Measurements from ENCODE around the gene IFITM1. TPM values are rescaled to one million over a fixed set of nuclear protein-coding genes. Genes with fewer than 3 reads are reported as not detected.
A peak's percentile ranks its signal among the peaks of the same experiment; 100 is the strongest.

The IFITM1 gene
- total and polyA plus RNA-seq, 2 of the 4 experiments (the other 2 are of a cell fraction), result 24.2 to 68.9 TPM

DNA sequence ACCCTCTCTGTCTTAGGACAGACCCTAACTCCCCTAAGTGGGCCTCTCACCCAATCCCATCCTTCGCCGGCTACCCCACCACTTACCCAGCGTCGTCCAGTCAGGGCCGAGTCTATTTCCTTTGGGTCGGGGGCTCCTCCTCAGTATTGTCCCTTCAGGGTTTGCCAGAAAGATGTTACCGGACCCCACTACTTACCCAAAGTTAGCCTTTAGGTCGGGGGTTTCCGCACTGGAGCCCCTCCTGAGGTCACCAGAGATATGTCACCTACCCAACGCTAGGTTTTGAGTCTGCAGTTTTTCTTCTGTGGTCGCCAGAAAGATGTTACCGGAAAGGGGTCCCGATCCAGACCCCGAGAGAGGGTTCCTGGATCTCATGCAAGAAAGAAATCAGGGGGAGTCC is 37.6 kb downstream of the IFITM1 start:
- intact Hi-C loops (cut with micrococcal nuclease), result no loop called here
- no peak overlapping the region for H3K4me2 ChIP-seq (ENCODE audit: low read depth, low read length)

More for the DNA sequence above, 37.6 kb downstream of the IFITM1 start:
- no peak overlapping the region for H4K91ac ChIP-seq (ENCODE audit: insufficient read depth, low read depth, low read length)
- H3K9me3 ChIP-seq (ENCODE audit: control insufficient read depth, insufficient read depth, low read length), result no peaks in the 10 kb centered on the region
- POLR2A ChIA-PET (ENCODE audit: unreplicated experiment), result no interaction called here
- ATAC-seq (ENCODE audit: low read depth) (no peak), DNase-seq (no peak)
- CTCF ChIA-PET, result no interaction called here
- peak overlapping the region; percentile 20; the same call in 1 of the 2 replicates for H2AK5ac ChIP-seq (ENCODE audit: low read depth, low read length)
- H2AK9ac ChIP-seq (replicated peaks; ENCODE audit: low read depth, low read length, poor library complexity), result no peak overlapping the region
- H3K56ac ChIP-seq (ENCODE audit: extremely low read depth, insufficient read depth, low read length), result no peak overlapping the region
- no peaks in the 10 kb centered on the region; the same call in 1 of the 2 replicates for H3K27me3 ChIP-seq (ENCODE audit: control insufficient read depth, insufficient read depth, low read length)
- H3K23ac ChIP-seq (ENCODE audit: low read depth, low read length), result no peak overlapping the region
- H2BK120ac ChIP-seq (ENCODE audit: low read depth, low read length), result no peak overlapping the region
- H4K5ac ChIP-seq (ENCODE audit: low read depth, low read length), result no peak overlapping the region
- dilution Hi-C loops (cut with HindIII; ENCODE audit: low sequenced_read_pairs, unreplicated experiment), result no loop called here
- H3K14ac ChIP-seq (replicated peaks; ENCODE audit: low read depth, low read length), result no peak overlapping the region
- H2BK15ac ChIP-seq (ENCODE audit: low read depth, low read length), result no peak overlapping the region
- H3K9me1 ChIP-seq (ENCODE audit: insufficient read depth, low read length), result peaks cover 12% of the 10 kb centered on the region
- H3K79me1 ChIP-seq (ENCODE audit: low read depth in 1 of 2, low read length in 2 of 2), result peaks cover 0 to 10% of the 10 kb centered on the region in 2 experiments; a peak in 1 of 4 replicates
- in situ Hi-C loops (cut with MboI; ENCODE audit: low sequenced_read_pairs), result loop anchor here (10.0 kb wide), 1 partner anchor 47 kb away; the partner anchor contains the start of gene IFITM2
- no peaks in the 10 kb centered on the region for H3K36me3 ChIP-seq (ENCODE audit: control insufficient read depth, insufficient read depth, low read length)
- H4K20me1 ChIP-seq (ENCODE audit: insufficient read depth, low read length), result no peaks in the 10 kb centered on the region
- no peak overlapping the region for H3K4ac ChIP-seq (ENCODE audit: low read depth, low read length)
- no TSS peak for BruUV-seq (replicated peaks)
- H3K4me1 ChIP-seq (ENCODE audit: control insufficient read depth, insufficient read depth, low read length), result peaks cover 8% of the 10 kb centered on the region
- no peak overlapping the region for H4K8ac ChIP-seq (ENCODE audit: low read depth in 2 of 2, low read length in 2 of 2)
- TF ChIP-seq POLR2A (IDR thresholded peaks at IDR 0.05; ENCODE audit: low read depth, low read length) (no peak), RAD21 (IDR thresholded peaks at IDR 0.05; ENCODE audit: low read length) (no peak), MAZ (IDR thresholded peaks at IDR 0.05; ENCODE audit: borderline replicate concordance, low read depth, low read length) (no peak), SMC3 (IDR thresholded peaks at IDR 0.05; ENCODE audit: low read depth, low read length) (no peak), RFX5 (IDR thresholded peaks at IDR 0.05; ENCODE audit: low read depth, low read length) (no peak), BHLHE40 (IDR thresholded peaks at IDR 0.05; ENCODE audit: low read depth, low read length) (no peak), CEBPB (IDR thresholded peaks at IDR 0.05; ENCODE audit: low read depth, low read length) (no peak), NFE2L2 (IDR thresholded peaks at IDR 0.05; ENCODE audit: low read depth, low read length) (no peak), CHD1 (IDR thresholded peaks at IDR 0.05; ENCODE audit: low read depth, low read length) (no peak), RCOR1 (IDR thresholded peaks at IDR 0.05; ENCODE audit: insufficient replicate concordance, low read length) (no peak), MXI1 (IDR thresholded peaks at IDR 0.05; ENCODE audit: borderline replicate concordance, low read depth, low read length) (no peak), FOS (IDR thresholded peaks at IDR 0.05; ENCODE audit: low read depth, low read length) (no peak), MAFK (IDR thresholded peaks at IDR 0.05; ENCODE audit: low read depth, low read length) (no peak)
- TF ChIP-seq, protein P1, sequence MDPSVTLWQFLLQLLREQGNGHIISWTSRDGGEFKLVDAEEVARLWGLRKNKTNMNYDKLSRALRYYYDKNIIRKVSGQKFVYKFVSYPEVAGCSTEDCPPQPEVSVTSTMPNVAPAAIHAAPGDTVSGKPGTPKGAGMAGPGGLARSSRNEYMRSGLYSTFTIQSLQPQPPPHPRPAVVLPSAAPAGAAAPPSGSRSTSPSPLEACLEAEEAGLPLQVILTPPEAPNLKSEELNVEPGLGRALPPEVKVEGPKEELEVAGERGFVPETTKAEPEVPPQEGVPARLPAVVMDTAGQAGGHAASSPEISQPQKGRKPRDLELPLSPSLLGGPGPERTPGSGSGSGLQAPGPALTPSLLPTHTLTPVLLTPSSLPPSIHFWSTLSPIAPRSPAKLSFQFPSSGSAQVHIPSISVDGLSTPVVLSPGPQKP (IDR thresholded peaks at IDR 0.05; ENCODE audit: borderline replicate concordance, low read depth, low read length), result no peak
- TF ChIP-seq, protein P2, sequence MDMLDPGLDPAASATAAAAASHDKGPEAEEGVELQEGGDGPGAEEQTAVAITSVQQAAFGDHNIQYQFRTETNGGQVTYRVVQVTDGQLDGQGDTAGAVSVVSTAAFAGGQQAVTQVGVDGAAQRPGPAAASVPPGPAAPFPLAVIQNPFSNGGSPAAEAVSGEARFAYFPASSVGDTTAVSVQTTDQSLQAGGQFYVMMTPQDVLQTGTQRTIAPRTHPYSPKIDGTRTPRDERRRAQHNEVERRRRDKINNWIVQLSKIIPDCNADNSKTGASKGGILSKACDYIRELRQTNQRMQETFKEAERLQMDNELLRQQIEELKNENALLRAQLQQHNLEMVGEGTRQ (IDR thresholded peaks at IDR 0.05; ENCODE audit: low read depth, low read length), result no peak
- TF ChIP-seq, protein P3, sequence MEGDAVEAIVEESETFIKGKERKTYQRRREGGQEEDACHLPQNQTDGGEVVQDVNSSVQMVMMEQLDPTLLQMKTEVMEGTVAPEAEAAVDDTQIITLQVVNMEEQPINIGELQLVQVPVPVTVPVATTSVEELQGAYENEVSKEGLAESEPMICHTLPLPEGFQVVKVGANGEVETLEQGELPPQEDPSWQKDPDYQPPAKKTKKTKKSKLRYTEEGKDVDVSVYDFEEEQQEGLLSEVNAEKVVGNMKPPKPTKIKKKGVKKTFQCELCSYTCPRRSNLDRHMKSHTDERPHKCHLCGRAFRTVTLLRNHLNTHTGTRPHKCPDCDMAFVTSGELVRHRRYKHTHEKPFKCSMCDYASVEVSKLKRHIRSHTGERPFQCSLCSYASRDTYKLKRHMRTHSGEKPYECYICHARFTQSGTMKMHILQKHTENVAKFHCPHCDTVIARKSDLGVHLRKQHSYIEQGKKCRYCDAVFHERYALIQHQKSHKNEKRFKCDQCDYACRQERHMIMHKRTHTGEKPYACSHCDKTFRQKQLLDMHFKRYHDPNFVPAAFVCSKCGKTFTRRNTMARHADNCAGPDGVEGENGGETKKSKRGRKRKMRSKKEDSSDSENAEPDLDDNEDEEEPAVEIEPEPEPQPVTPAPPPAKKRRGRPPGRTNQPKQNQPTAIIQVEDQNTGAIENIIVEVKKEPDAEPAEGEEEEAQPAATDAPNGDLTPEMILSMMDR (conservative IDR thresholded peaks at IDR 0.05; ENCODE audit: low read depth, low read length), result no peak
- no peak overlapping the region for H3K27ac ChIP-seq (ENCODE audit: insufficient read depth, low read length)
- no peak overlapping the region for H2BK5ac ChIP-seq (ENCODE audit: low read depth, low read length, poor library complexity, severe bottlenecking)
- no peak overlapping the region for H3K4me3 ChIP-seq (ENCODE audit: insufficient read depth, low read depth, low read length)
- no peak overlapping the region for H2AFZ ChIP-seq (replicated peaks; ENCODE audit: low read length, poor library complexity)
- WGBS, 2 experiments (ENCODE audit: extremely low coverage in 2 of 2, insufficient read length in 1 of 2), result 100% methylated on average over 4 of the region's 14 CpGs; no CpG with 5 or more reads in 1 of the 2 experiments
- no peak overlapping the region for H3K9ac ChIP-seq (ENCODE audit: low read depth, low read length)
- H3K18ac ChIP-seq (ENCODE audit: low read depth, low read length), result no peak overlapping the region
- no peak overlapping the region for H2BK20ac ChIP-seq (ENCODE audit: low read depth, low read length)

All from IMR-90 (cell line).